Stomach (tissue), 4 donors: ENCODE data around the gene PRORP.

Experiments used
- POLR2A ChIP-seq, 4 donors: fragments of 450-650 bp; IDR thresholded peaks; one replicate each; pipeline ENCODE4 v1.6.1; 2016; ENCODE audit warnings: antibody characterized with exemption in 4 of 4, control low read depth in 2 of 4, mild to moderate bottlenecking in 1 of 4, moderate library complexity in 1 of 4
- TF ChIP-seq, protein P1 (sequence below), 7 experiments: fragments of 450-650 bp in 4 of 7; fragments of 200-600 bp in 3 of 7; sonication (generic) in 3 of 7; IDR thresholded peaks; one replicate each; pipeline ENCODE4 v1.5.1; 2016 to 2019; ENCODE audit warnings: antibody characterized with exemption in 7 of 7, control low read depth in 2 of 7, mild to moderate bottlenecking in 1 of 7

DNA sequence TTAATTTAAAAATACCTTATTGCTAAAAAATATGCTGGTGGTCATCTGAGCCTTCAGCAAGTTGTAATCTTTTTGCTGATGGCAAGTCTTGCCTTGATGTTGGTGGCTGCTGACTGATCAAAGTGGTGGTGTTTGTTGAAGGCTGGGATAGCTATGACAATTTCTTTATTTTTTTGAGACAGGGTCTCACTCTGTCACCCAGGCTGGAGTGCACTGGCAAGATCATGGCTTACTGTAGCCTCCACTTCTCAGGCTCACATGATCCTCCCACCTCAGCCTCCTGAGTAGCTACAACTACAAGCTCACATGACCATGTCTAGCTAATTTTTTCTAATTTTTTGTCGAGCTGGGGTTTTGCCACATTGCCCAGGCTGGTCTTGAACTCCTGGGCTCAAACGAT is 24.8 kb downstream of the PRORP start:
- no peak for TF ChIP-seq POLR2A (IDR thresholded peaks at IDR 0.05)
- TF ChIP-seq, protein P1, sequence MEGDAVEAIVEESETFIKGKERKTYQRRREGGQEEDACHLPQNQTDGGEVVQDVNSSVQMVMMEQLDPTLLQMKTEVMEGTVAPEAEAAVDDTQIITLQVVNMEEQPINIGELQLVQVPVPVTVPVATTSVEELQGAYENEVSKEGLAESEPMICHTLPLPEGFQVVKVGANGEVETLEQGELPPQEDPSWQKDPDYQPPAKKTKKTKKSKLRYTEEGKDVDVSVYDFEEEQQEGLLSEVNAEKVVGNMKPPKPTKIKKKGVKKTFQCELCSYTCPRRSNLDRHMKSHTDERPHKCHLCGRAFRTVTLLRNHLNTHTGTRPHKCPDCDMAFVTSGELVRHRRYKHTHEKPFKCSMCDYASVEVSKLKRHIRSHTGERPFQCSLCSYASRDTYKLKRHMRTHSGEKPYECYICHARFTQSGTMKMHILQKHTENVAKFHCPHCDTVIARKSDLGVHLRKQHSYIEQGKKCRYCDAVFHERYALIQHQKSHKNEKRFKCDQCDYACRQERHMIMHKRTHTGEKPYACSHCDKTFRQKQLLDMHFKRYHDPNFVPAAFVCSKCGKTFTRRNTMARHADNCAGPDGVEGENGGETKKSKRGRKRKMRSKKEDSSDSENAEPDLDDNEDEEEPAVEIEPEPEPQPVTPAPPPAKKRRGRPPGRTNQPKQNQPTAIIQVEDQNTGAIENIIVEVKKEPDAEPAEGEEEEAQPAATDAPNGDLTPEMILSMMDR (IDR thresholded peaks at IDR 0.05), result no peak
